Gastrocnemius medialis (tissue), 4 donors: ENCODE data around the gene PPM1E. TPM values are rescaled to one million over a fixed set of nuclear protein-coding genes. Genes with fewer than 3 reads are reported as not detected.
"Not testable (repeated sequence)": the region's sequence is repeated elsewhere in the genome, so short reads cannot be mapped to it uniquely, and the experiment has no call there.

ENCODE experiments used
- ATAC-seq, 2 donors: fragments of 150-250 bp; one replicate each; pipeline ENCODE4 v1.9.1; 2016
- DNase-seq, 2 donors: peaks; one replicate each; pipeline ENCODE4 v3.0.0-alpha.2; 2019
- H3K27ac ChIP-seq, 4 donors: fragments of 200-600 bp; sonication (generic); 1 replicate in 1 of 4; 2 replicates in 3 of 4; pipeline ENCODE4 v1.5.1; 2016 to 2018; ENCODE audit warnings: mild to moderate bottlenecking in 2 of 4, moderate library complexity in 1 of 4
- H3K27me3 ChIP-seq, 3 donors: fragments of 200-600 bp; sonication (generic) in 2 of 3; 1 replicate in 1 of 3; 2 replicates in 2 of 3; pipeline versions ENCODE4 v1.5.1 to v1.6.0; 2016 to 2019; ENCODE audit warnings: mild to moderate bottlenecking in 1 of 3, moderate library complexity in 1 of 3
- H3K36me3 ChIP-seq, 2 donors: fragments of 200-600 bp; sonication (generic) in 1 of 2; one replicate each; pipeline ENCODE4 v1.5.1; 2017 to 2018
- H3K4me1 ChIP-seq, 2 donors: fragments of 200-600 bp; sonication (generic) in 1 of 2; one replicate each; pipeline ENCODE4 v1.5.1; 2016 to 2017; ENCODE audit warnings: mild to moderate bottlenecking in 2 of 2
- H3K4me3 ChIP-seq, 4 donors: fragments of 200-600 bp; sonication (generic) in 3 of 4; 1 replicate in 1 of 4; 2 replicates in 3 of 4; pipeline ENCODE4 v1.5.1; 2016 to 2019; ENCODE audit warnings: mild to moderate bottlenecking in 2 of 4
- H3K9me3 ChIP-seq, 3 donors: fragments of 200-600 bp; sonication (generic) in 2 of 3; 1 replicate in 1 of 3; 2 replicates in 2 of 3; pipeline ENCODE4 v1.5.1; 2016 to 2019
- CTCF ChIP-seq, 5 experiments: fragments of 450-650 bp in 3 of 5; fragments of 200-600 bp in 2 of 5; sonication (generic) in 2 of 5; IDR thresholded peaks in 4 of 5; conservative IDR thresholded peaks in 1 of 5; 1 replicate in 4 of 5; 2 replicates in 1 of 5; pipeline ENCODE4 v1.5.1; 2016 to 2019; ENCODE audit warnings: antibody characterized with exemption in 5 of 5, mild to moderate bottlenecking in 3 of 5, moderate library complexity in 3 of 5
- POLR2A ChIP-seq, 2 donors: fragments of 450-650 bp; IDR thresholded peaks; one replicate each; pipeline ENCODE4 v1.6.1; 2017; ENCODE audit warnings: antibody characterized with exemption in 2 of 2, mild to moderate bottlenecking in 2 of 2, moderate library complexity in 2 of 2
- in situ Hi-C, 4 donors: fragments of 200-750 bp; cut with MboI; loops; one replicate each; pipeline versions ENCODE4 v1.15.0 to v1.8.0; 2017; ENCODE audit warnings: low sequenced_read_pairs in 4 of 4
- intact Hi-C: fragments of 100-400 bp; cut with DNase I; formaldehyde crosslinking; loops from one replicate; pipeline ENCODE4 v1.15.1; 2023; ENCODE audit warnings: low total_unique reads
- total RNA-seq, 4 donors: library from RNA; depleted of rRNA; stranded (reverse); fragments of >200 nt; gene quantifications; one replicate each; pipeline versions ENCODE4 v1.1.0 to v1.2.3, GENCODE V29; 2016

PPM1E gene
- total RNA-seq, 4 donors from 2014 or later, result 0.04 to 0.07 TPM; not detected in 2

- no peaks in the 10 kb centered on the region for H3K27me3 ChIP-seq
- no peaks in the 10 kb centered on the region for H3K36me3 ChIP-seq
- no peak overlapping the region for H3K27ac ChIP-seq
- peaks cover 0 to 7% (median 0%) of the 10 kb centered on the region in 3 donors for H3K9me3 ChIP-seq
- no peak overlapping the region for H3K4me3 ChIP-seq
- no peaks in the 10 kb centered on the region for H3K4me1 ChIP-seq
- intact Hi-C loops, result no loop called here
- no peak for TF ChIP-seq POLR2A (IDR thresholded peaks at IDR 0.05)
- no peak for TF ChIP-seq CTCF (IDR thresholded peaks at IDR 0.05 in 4 of 5, conservative IDR thresholded peaks at IDR 0.05 in 1 of 5)
- no peak for DNase-seq
- in situ Hi-C loops, result no loop called here
- ATAC-seq, result no peak
Measured at GRCh38 chr17:58947824-58948223, 192.2 kb downstream of the PPM1E start.

GRCh38 chr17:58954358-58954757 is 198.7 kb downstream of the PPM1E start:
- H3K27ac ChIP-seq, H3K4me3 ChIP-seq, H3K36me3 ChIP-seq, H3K27me3 ChIP-seq, in situ Hi-C loops, H3K4me1 ChIP-seq, intact Hi-C loops, ATAC-seq, H3K9me3 ChIP-seq, DNase-seq: not testable (repeated sequence)

GRCh38 chr17:58956997-58957724 is 201.5 kb downstream of the PPM1E start:
- no peaks in the 10 kb centered on the region for H3K36me3 ChIP-seq
- H3K4me3 ChIP-seq, result no peak overlapping the region
- H3K4me1 ChIP-seq, result no peaks in the 10 kb centered on the region
- H3K27ac ChIP-seq, result no peak overlapping the region
- TF ChIP-seq POLR2A (IDR thresholded peaks at IDR 0.05) (no peak), CTCF (IDR thresholded peaks at IDR 0.05 in 4 of 5, conservative IDR thresholded peaks at IDR 0.05 in 1 of 5) (no peak)
- ATAC-seq, result no peak
- H3K27me3 ChIP-seq, result no peaks in the 10 kb centered on the region
- no peak for DNase-seq
- intact Hi-C loops (no loop called here), in situ Hi-C loops (no loop called here)
- H3K9me3 ChIP-seq, result no peaks in the 10 kb centered on the region

GRCh38 chr17:58957725-58958073 is 202.0 kb downstream of the PPM1E start:
- in situ Hi-C loops, ATAC-seq: not testable (repeated sequence)

GRCh38 chr17:58960068-58960467 is 204.4 kb downstream of the PPM1E start:
- in situ Hi-C loops, result no loop called here
- ATAC-seq, result no peak
- no peak overlapping the region for H3K4me3 ChIP-seq
- no peaks in the 10 kb centered on the region for H3K9me3 ChIP-seq
- no peaks in the 10 kb centered on the region for H3K36me3 ChIP-seq
- H3K4me1 ChIP-seq, result no peaks in the 10 kb centered on the region
- intact Hi-C loops, result no loop called here
- DNase-seq, result no peak
- H3K27ac ChIP-seq, result no peak overlapping the region
- TF ChIP-seq POLR2A (IDR thresholded peaks at IDR 0.05) (no peak), CTCF (IDR thresholded peaks at IDR 0.05 in 4 of 5, conservative IDR thresholded peaks at IDR 0.05 in 1 of 5) (no peak)
- H3K27me3 ChIP-seq, result no peaks in the 10 kb centered on the region

More at GRCh38 chr17:58957725-58958073, 202.0 kb downstream of the PPM1E start:
- H3K27ac ChIP-seq, H3K27me3 ChIP-seq, H3K4me1 ChIP-seq, H3K36me3 ChIP-seq, intact Hi-C loops, DNase-seq, H3K4me3 ChIP-seq, H3K9me3 ChIP-seq: not testable (repeated sequence)

GRCh38 chr17:58965221-58965620 is 209.6 kb downstream of the PPM1E start:
- intact Hi-C loops (no loop called here), in situ Hi-C loops (no loop called here)
- Histone ChIP-seq H3K4me3 (no peak overlapping the region), H3K27ac (no peak overlapping the region), H3K36me3 (no peaks in the 10 kb centered on the region), H3K9me3 (no peaks in the 10 kb centered on the region), H3K4me1 (no peaks in the 10 kb centered on the region), H3K27me3 (no peaks in the 10 kb centered on the region)
- DNase-seq (no peak), ATAC-seq (no peak)
- TF ChIP-seq CTCF (IDR thresholded peaks at IDR 0.05 in 4 of 5, conservative IDR thresholded peaks at IDR 0.05 in 1 of 5) (no peak), POLR2A (IDR thresholded peaks at IDR 0.05) (no peak)
